HG03095 (cell line): ENCODE results near the gene TNFRSF1B.

ENCODE experiments used
- ATAC-seq: cut with Tn5 transposase; IDR thresholded peaks from one replicate; pipeline ENCODE4 v1.9.1; 2021; ENCODE audit warnings: moderate library complexity; ENCODE audit not compliant: unreplicated experiment

TNFRSF1B gene

GRCh38 chr1:12174924-12175810 lies 8.4 kb downstream of the TNFRSF1B start:
- no peak for ATAC-seq

GRCh38 chr1:12176298-12177118 lies 9.7 kb downstream of the TNFRSF1B start:
- no peak for ATAC-seq

- ATAC-seq = no peak
Measured at GRCh38 chr1:12177156-12177998, 10.6 kb downstream of the TNFRSF1B start.

GRCh38 chr1:12177999-12178441 lies 11.2 kb downstream of the TNFRSF1B start:
- no peak for ATAC-seq

GRCh38 chr1:12178511-12178910 lies 11.7 kb downstream of the TNFRSF1B start:
- no peak for ATAC-seq

GRCh38 chr1:12179111-12179519 lies 12.3 kb downstream of the TNFRSF1B start:
- ATAC-seq = no peak

- no peak for ATAC-seq
Measured at GRCh38 chr1:12179676-12180075, 12.9 kb downstream of the TNFRSF1B start.

GRCh38 chr1:12180315-12180714 lies 13.5 kb downstream of the TNFRSF1B start:
- ATAC-seq = no peak

GRCh38 chr1:12180903-12181302 lies 14.1 kb downstream of the TNFRSF1B start:
- ATAC-seq = no peak

GRCh38 chr1:12181568-12181967 lies 14.8 kb downstream of the TNFRSF1B start:
- no peak for ATAC-seq

- ATAC-seq = no peak
Measured at GRCh38 chr1:12182410-12182984, 15.7 kb downstream of the TNFRSF1B start.

- no peak for ATAC-seq
Measured at GRCh38 chr1:12183095-12183794, 16.5 kb downstream of the TNFRSF1B start.

- no peak for ATAC-seq
Measured at GRCh38 chr1:12184008-12184681, 17.4 kb downstream of the TNFRSF1B start.

GRCh38 chr1:12185036-12185917 lies 18.5 kb downstream of the TNFRSF1B start:
- no peak for ATAC-seq

GRCh38 chr1:12185918-12186678 lies 19.3 kb downstream of the TNFRSF1B start:
- no peak for ATAC-seq

- ATAC-seq = no peak
Measured at GRCh38 chr1:12186679-12186985, 19.8 kb downstream of the TNFRSF1B start.

GRCh38 chr1:12188115-12188514 lies 21.3 kb downstream of the TNFRSF1B start:
- no peak for ATAC-seq
